Measurements from ENCODE around the gene FOXK2.

The FOXK2 gene

GRCh38 chr17:82592767-82593589 lies 73.4 kb downstream of the FOXK2 start:
- DNase-seq = peak; percentile 49

- no peak for DNase-seq
Observed at GRCh38 chr17:82593590-82594087, 74.1 kb downstream of the FOXK2 start.

DNA sequence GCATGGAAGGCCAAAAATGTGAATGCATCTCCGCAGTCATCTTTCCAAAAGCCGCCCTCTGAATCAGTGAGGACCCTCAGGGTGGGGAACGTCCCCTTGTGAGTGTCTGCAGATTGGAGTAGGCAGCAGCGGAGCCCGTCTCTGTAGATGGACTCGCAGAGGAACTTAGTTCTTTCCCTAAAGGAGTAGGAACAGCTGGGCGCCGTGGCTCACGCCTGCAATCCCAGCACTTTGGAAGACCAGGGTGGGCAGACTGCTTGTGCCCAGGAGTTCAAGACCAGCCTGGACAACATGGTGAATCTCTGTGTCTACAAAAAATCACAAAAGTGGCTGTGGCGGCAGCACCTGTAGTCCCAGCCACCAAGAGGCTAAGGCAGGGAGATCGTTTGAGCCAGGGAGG lies 75.0 kb downstream of the FOXK2 start:
- no peak for DNase-seq

GRCh38 chr17:82595893-82596292 lies 76.4 kb downstream of the FOXK2 start:
- no peak for DNase-seq

DNA sequence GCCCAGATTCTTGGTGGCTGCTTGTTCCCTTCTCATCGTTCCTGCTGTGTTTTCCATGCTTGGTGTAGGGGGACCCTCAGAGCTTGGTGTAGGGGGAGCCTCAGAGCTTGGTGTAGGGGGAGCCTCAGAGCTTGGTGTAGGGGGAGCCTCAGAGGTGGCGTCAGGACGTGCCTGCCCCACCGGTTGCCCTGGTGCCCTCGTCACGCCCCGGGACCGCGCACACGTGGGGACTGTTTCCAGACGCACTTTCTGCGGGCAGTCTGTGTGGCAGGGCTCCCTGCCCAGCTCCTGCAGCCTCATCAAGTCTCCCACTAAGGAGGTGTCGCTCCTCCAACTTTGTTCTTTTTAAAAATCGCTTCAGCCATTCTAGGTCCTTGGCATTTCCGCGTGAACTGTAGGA lies 76.8 kb downstream of the FOXK2 start:
- DNase-seq = no peak

- no peak for DNase-seq
Observed at GRCh38 chr17:82596837-82597672, 77.5 kb downstream of the FOXK2 start.

DNA sequence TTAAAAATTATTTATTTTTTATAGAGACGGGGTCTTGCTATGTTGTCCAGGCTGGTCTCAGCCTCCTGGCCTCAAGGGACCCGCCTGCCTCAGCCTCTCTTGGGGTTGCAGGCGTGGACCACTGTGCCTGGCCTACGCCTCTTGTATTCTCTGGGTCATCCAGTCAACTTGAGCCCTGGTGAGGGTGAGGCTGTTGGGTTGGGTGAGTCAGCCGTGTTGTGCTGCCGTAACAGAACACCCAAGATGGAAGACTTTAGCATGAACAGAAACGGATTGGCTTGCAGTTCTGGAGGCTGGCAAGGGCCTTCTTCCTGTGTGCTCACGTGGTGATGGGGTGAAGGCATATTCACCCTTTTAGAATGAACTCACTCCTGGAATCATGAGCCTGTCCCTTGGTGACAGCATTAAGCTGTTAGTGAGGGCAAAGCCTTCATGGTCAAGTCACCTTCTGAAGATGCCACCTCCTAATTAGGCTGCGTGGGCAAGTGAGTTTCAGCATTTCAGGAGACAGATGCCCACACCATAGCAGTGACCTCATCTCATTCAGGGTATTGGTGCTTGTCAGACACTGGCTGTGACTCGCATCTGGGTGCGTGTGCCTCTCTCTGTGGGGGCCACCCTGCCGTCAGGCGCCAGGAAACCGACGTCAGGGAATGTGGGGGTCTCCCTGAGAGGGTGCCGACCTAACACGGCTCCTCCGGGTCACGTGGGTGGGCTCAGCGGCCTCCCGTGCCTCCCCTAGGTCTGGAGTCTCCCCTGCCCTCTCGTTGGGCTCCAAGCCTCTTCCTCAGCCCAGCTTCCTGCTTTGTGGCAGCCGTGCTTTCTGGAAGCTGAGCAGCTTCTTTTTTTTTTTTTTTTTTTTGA lies 79.0 kb downstream of the FOXK2 start:
- no peak for DNase-seq

- no peak for DNase-seq
Observed at GRCh38 chr17:82599674-82600661, 80.4 kb downstream of the FOXK2 start.

DNA sequence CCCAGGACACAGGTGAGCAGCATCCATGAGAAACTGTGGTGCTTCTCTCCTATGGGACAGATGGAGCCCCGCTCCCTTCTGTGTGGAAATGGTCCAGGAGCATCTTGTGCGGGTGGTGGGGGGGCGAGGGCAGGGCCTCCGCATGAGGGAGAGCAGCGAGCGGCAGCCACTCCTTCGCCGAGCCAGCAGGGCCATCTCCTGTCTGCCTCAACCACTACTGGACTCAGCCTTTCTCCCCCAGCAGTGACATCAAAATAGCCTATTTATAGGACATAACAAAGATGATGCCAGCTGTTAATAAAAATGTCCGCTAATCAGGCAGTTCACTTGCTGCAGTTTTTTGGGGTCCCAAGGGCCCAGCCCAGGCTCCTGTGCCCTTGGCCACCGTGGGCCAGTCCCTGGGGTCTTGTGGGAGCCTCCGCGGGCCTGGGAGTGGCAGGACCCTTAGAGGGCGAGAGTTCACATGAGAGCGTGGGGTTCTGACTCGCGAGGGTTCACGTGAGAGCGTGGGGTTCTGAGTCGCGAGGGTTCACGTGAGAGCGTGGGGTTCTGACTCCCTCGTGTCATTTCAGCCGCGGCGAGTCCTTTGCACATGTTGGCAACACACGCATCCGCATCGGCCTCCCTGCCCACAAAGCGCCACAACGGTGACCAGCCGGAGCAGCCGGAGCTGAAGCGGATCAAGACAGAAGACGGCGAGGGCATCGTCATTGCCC lies 81.4 kb downstream of the FOXK2 start:
- DNase-seq = no peak

DNA sequence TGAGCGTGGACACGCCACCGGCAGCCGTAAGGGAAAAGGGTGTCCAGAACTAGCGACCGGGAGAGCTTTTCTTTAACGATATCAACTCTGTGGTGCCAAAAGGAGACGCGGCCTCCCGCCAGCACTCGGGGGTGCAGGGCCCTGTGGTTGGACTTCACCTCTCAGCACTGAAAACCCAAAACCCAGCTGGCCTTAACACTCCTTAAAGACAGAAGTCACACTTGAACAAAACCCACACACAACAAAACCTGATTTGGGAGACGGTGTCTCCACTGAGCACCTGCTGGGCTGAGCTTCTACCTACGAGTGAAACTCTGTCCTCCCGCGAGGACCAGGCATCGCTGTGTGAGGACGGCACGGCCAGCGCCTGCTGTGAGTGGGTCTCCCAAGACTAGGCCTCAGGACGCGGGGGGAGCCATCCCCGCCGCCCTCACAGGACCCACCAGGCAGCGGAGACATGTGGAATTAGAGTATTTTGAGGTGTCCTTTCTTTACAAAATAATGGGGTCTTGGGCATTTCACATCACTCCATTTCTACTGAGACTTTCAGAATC lies 82.0 kb downstream of the FOXK2 start:
- DNase-seq = no peak

- DNase-seq = no peak
Observed at GRCh38 chr17:82602487-82602886, 83.0 kb downstream of the FOXK2 start.

- no peak for DNase-seq
Observed at GRCh38 chr17:82602986-82603710, 83.6 kb downstream of the FOXK2 start.

DNA sequence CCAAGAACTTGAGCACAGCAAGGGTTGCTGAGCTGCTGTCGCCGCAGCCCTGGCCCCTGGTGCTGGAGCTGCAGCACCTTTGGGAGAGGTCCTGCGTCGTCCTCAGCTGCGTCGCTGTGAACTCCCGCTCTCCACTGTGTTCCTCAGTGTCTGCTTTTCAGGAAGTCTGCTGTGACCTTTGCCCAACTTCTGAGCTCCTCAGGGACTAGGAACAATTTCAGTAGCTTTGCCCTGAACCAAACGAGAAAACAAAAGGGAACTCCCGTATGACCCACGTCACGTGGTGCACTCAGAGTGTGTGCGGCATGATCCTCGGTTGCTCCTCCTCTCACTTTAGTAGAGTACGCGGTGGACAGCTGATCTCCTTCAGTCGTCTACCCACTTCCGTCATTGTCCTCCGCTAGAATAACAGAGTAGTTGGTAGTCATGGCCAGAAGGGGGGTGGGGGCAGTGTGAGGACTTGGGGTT lies 84.5 kb downstream of the FOXK2 start:
- no peak for DNase-seq

DNA sequence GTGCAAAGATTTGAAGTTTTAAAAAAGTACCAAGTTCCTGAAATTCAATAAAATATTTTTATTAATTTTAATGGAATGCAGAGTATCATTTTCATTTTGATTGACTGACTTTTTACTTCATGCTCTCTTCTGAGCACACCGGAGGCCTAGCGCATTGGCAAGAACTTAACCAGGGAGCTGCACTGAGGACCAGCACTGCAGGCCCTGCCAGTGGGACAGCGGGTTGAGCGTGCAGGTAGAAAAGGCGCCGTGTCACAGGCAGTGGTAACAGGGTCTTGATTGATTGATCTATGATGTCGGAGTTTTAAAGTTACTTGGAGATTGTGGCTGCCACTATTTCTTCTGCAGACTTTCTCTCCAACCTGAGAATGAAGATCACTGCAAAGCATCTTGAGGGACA lies 85.0 kb downstream of the FOXK2 start:
- DNase-seq = no peak

- DNase-seq = no peak
Observed at GRCh38 chr17:82605939-82606600, 86.5 kb downstream of the FOXK2 start.

DNA sequence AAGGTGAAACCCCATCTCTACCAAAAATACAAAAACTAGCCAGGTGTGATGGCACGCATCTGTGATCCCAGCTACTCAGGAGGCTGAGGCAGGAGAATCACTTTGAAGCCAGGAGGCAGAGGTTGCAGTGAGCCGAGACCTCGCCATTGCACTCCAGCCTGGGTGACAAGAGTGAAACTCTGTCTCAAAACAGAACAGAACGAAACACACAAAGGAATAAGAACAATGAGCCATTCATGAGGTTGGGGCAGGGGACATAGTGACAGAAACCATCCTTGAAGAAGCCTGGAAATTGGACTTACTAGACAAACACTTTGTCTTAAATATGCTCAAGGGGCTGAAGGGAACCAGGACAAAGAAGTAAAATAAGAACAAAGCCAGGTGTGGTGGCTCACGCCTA lies 89.3 kb downstream of the FOXK2 start:
- DNase-seq = no peak

DNA sequence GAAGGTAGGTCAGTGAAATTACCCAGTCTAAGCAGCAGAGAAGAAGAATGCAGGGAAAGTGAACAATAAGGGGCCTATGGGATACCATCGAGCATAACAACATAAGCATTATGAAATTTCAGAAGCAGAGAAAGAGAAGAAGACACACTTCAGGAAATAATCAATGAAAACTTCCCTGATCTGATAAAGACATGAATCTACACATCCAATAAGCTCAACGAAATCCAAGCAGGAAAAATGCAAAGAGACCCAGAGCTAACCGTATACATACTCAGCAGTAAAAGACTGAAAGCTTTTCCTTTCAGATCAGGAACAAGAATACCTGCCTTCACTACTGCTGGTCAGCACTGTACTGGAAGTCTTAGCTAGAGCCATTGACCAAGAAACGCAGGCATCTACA lies 90.1 kb downstream of the FOXK2 start:
- no peak for DNase-seq

DNA sequence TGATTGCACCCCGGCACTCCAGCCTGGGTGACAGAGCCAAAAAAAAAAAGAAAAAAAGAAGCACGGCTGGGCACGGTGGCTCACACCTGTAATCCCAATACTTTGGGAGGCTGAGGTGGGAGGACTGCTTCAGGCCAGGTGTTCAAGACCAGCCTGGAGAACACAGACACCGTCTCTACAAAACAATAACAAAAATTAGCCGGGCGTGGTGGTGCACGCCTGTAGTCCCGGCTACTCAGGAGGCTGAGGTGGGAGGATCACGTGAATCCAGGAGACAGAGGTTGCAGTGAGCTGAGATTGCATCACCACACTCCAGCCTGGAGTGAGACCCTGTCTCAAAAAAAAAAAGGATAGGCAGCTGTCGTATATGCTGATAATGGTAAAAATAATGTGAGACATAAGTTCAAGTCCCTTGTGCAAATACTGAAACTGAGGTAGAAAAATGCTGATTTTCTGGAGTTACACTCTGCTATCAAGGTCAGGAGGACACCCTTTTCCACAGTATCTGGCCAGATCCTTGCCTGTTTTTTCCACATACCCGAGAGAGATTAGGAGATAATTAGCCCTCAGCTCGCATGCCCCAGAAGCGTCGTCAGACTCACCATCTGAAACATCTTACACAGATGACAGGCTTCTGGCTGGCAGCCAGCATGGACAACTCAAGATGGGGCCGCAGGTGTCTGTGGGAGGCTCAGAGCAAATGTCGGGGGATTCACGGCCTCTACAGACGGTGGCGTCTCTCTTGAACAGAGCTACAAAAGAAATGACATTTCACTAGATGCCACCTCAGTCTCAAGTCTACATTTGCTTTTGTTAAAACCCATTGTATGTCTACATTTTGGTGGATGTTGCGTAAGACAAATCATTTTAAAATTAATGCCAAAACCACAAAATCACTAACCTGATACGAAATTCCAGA lies 91.9 kb downstream of the FOXK2 start:
- DNase-seq = no peak

All from NCI-H748 treated with DMSO at 0.1 percent for 48 hours (cell line).